Tibial artery (tissue), 4 donors: Measurements from ENCODE around the gene WFIKKN1.

Experiments used
- DNase-seq, 2 donors: peaks; one replicate each; pipeline ENCODE4 v3.0.0-alpha.2; 2019
- H3K27ac ChIP-seq, 2 donors: fragments of 200-600 bp; sonication (generic) in 1 of 2; 1 replicate in 1 of 2; 2 replicates in 1 of 2; pipeline ENCODE4 v1.5.1; 2018 to 2019; ENCODE audit warnings: mild to moderate bottlenecking in 1 of 2
- H3K27me3 ChIP-seq, 2 donors: fragments of 200-600 bp; sonication (generic) in 1 of 2; one replicate each; pipeline versions ENCODE4 v1.5.1 to v1.6.0; 2016 to 2019
- H3K36me3 ChIP-seq, 3 donors: fragments of 200-600 bp; sonication (generic) in 2 of 3; one replicate each; pipeline ENCODE4 v1.5.1; 2016 to 2019; ENCODE audit warnings: mild to moderate bottlenecking in 2 of 3
- H3K4me1 ChIP-seq, 4 donors: fragments of 200-600 bp; sonication (generic) in 2 of 4; 1 replicate in 3 of 4; 2 replicates in 1 of 4; pipeline ENCODE4 v1.5.1; 2016 to 2019
- H3K4me3 ChIP-seq, 2 donors: fragments of 200-600 bp; sonication (generic) in 1 of 2; 1 replicate in 1 of 2; 2 replicates in 1 of 2; pipeline ENCODE4 v1.5.1; 2018 to 2019; ENCODE audit warnings: mild to moderate bottlenecking in 2 of 2
- H3K9me3 ChIP-seq, 3 donors: fragments of 200-600 bp; sonication (generic) in 1 of 3; one replicate each; pipeline ENCODE4 v1.5.1; 2016 to 2019
- CTCF ChIP-seq, 2 experiments: fragments of 200-600 bp in 1 of 2; fragments of 450-650 bp in 1 of 2; IDR thresholded peaks; one replicate each; pipeline ENCODE4 v1.5.1; 2017 to 2019; ENCODE audit warnings: antibody characterized with exemption in 2 of 2, mild to moderate bottlenecking in 1 of 2, moderate library complexity in 1 of 2
- intact Hi-C: fragments of 100-400 bp; cut with DNase I; formaldehyde crosslinking; loops from one replicate; pipeline ENCODE4 v1.15.0; 2023; ENCODE audit warnings: low total_unique reads

The WFIKKN1 gene

DNA sequence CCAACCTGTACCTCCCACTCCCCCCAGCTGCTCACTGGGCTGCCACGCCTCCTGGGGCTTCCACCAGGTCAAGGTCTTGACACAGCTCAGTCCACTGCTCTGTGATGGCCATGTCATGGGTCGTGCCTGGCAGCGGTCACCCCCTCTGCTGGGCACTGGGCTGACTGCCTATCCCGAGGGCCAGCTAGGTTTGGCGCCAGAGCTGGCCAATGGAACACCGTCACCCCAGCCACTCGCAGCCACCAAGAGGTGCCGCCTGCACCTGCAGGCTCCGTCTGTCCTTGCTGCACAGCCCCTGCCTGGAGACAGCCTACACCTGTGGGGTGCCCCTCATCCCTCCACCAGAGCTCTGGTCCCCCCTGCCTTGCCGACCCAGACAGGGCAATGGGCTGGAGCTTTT, 45.4 kb upstream of the WFIKKN1 start:
- no peak overlapping the region for H3K4me3 ChIP-seq
- peaks cover 0 to 22% (median 5%) of the 10 kb centered on the region in 3 donors for H3K36me3 ChIP-seq
- no peak overlapping the region for H3K27ac ChIP-seq
- TF ChIP-seq CTCF (IDR thresholded peaks at IDR 0.05) = no peak
- no peaks in the 10 kb centered on the region for H3K9me3 ChIP-seq
- intact Hi-C loops = loop anchor here (10.0 kb wide), 1 partner anchor 49 kb away; the partner anchor contains the start of genes METTL26 and WFIKKN1
- H3K4me1 ChIP-seq = peaks cover 0 to 32% (median 15%) of the 10 kb centered on the region in 4 donors
- H3K27me3 ChIP-seq = peaks cover 0 to 5% of the 10 kb centered on the region in 2 donors
- no peak for DNase-seq

GRCh38 chr16:586047-586644, 44.6 kb upstream of the WFIKKN1 start:
- Histone ChIP-seq H3K27ac (no peak overlapping the region), H3K4me3 (no peak overlapping the region), H3K9me3 (no peaks in the 10 kb centered on the region), H3K27me3 (peaks cover 0 to 5% of the 10 kb centered on the region in 2 donors), H3K4me1 (peaks cover 0 to 40% (median 22%) of the 10 kb centered on the region in 4 donors), H3K36me3 (peaks cover 0 to 14% (median 0%) of the 10 kb centered on the region in 3 donors)
- no peak for DNase-seq
- intact Hi-C loops = loop anchor here (10.0 kb wide), 1 partner anchor 49 kb away; the partner anchor contains the start of genes METTL26 and WFIKKN1
- no peak for TF ChIP-seq CTCF (IDR thresholded peaks at IDR 0.05)

DNA sequence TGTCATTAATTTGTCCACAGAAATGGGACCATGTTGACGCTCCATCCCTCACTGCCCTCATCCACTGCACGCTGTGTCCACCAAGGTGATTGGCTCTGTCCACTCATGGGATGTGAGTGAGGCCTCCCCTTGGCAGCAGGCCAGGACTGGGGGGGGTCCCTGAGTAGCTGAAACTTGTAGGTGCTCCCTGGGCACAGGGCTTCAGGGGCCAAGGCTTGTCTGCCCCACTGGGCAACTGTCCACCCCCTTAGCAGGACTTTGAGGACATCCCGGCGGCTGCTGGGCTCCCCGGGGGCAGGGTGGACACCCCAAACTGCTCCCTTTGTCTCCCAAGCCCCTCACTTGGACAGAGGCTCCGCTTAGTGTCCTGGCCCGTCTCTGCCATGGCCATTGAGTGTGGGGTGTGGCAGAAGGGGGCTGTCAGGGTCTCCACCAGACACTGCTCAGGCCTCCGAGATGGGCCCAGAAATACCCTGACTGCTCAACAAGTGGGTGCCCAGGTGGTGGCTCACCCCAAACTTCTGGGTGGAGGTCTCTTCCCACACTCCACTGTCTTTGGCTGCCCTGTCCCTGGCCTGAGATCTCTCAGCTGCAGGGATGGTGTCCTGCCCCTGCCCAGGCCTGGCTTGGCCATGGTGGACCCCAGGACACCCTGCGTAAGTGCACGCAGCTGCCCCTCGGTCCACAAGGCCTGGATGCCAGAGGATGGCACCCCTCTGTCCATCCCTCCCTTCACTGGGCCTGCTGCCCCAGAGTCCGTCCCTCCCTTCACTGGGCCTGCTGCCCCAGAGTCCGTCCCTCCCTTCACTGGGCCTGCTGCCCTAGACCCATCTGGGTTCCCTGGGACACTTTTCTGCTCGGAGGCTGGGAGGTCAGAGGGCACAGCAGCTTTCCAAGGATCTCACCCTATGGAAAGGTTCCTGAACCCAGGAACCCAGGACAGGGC, 43.9 kb upstream of the WFIKKN1 start:
- peaks cover 0 to 48% (median 28%) of the 10 kb centered on the region in 4 donors for H3K4me1 ChIP-seq
- peaks cover 0 to 13% (median 0%) of the 10 kb centered on the region in 3 donors for H3K36me3 ChIP-seq
- H3K27ac ChIP-seq = peak overlapping the region in 1 of 2 donors; percentile 87
- no peaks in the 10 kb centered on the region for H3K9me3 ChIP-seq
- intact Hi-C loops = loop anchor here (10.0 kb wide), 1 partner anchor 48 kb away; the partner anchor contains the start of genes METTL26 and WFIKKN1
- H3K27me3 ChIP-seq = peaks cover 0 to 5% of the 10 kb centered on the region in 2 donors
- no peak overlapping the region for H3K4me3 ChIP-seq
- no peak for DNase-seq
- TF ChIP-seq CTCF (IDR thresholded peaks at IDR 0.05) = no peak

GRCh38 chr16:588639-588888, 42.2 kb upstream of the WFIKKN1 start:
- peak in 1 of 2 donors; percentile 79 for DNase-seq
- intact Hi-C loops = loop anchor here (10.0 kb wide), 1 partner anchor 46 kb away; the partner anchor contains the start of genes METTL26 and WFIKKN1
- no peaks in the 10 kb centered on the region for H3K9me3 ChIP-seq
- H3K36me3 ChIP-seq = peaks cover 0 to 9% (median 0%) of the 10 kb centered on the region in 3 donors
- H3K27me3 ChIP-seq = peaks cover 0 to 5% of the 10 kb centered on the region in 2 donors
- H3K4me1 ChIP-seq = peaks cover 0 to 63% (median 39%) of the 10 kb centered on the region in 4 donors
- peak overlapping the region; percentile 87 to 96 for H3K27ac ChIP-seq
- no peak for TF ChIP-seq CTCF (IDR thresholded peaks at IDR 0.05)
- H3K4me3 ChIP-seq = peak overlapping the region; percentile 73 to 82

DNA sequence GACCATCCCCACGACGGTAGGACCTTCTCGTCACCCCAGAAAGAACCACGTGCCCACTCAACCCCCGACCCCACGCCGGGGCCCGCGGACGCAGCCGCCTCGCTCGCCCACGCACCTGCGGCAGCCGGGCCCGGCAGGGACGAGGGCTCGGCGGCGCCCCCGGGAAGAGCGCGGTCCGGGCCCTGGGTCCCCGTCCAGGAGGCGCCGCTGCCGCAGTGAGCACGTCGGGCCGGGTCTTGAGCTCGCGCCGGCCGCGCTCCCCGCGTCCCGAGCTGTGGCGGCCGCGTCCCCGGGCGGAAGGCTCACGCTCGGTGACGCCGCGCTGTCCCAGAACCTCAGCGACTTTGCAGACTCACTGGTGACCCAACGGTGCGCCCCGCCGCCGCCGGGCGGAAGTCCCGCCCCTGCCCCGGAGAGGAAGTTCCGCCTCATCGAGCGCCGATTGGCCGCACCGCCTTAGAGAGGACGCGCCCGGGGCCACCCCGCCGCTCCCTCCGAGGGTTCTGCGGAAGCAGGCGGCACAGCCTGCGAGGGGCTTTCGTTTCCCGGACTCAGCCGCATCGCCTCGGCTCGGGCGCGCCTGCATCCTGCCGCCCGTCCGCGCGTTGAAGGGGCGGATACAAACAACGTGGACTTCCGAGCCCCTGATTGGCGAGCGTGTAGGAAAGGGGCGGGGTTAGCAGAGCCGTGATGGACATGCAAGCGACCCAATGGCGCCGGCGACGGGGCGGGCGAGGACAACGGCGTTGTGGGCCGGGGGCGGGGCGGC, 41.7 kb upstream of the WFIKKN1 start:
- Histone ChIP-seq H3K27ac (peak overlapping the region; percentile 87 to 96), H3K36me3 (peaks cover 0 to 14% (median 0%) of the 10 kb centered on the region in 3 donors), H3K4me1 (peaks cover 0 to 64% (median 41%) of the 10 kb centered on the region in 4 donors), H3K27me3 (peaks cover 0 to 5% of the 10 kb centered on the region in 2 donors), H3K4me3 (peak overlapping the region; percentile 73 to 82), H3K9me3 (no peaks in the 10 kb centered on the region)
- TF ChIP-seq CTCF (IDR thresholded peaks at IDR 0.05) = no peak
- peak; percentile 97 to 98 for DNase-seq
- intact Hi-C loops = loop anchor here (10.0 kb wide), 1 partner anchor 46 kb away; the partner anchor contains the start of genes METTL26 and WFIKKN1
